GM19023 (cell line): ENCODE data around the gene MRPS6.

Source experiments
- ATAC-seq: cut with Tn5 transposase; IDR thresholded peaks from one replicate; pipeline ENCODE4 v1.9.1; 2021; ENCODE audit warnings: mild to moderate bottlenecking, moderate library complexity; ENCODE audit not compliant: unreplicated experiment

MRPS6 gene

DNA sequence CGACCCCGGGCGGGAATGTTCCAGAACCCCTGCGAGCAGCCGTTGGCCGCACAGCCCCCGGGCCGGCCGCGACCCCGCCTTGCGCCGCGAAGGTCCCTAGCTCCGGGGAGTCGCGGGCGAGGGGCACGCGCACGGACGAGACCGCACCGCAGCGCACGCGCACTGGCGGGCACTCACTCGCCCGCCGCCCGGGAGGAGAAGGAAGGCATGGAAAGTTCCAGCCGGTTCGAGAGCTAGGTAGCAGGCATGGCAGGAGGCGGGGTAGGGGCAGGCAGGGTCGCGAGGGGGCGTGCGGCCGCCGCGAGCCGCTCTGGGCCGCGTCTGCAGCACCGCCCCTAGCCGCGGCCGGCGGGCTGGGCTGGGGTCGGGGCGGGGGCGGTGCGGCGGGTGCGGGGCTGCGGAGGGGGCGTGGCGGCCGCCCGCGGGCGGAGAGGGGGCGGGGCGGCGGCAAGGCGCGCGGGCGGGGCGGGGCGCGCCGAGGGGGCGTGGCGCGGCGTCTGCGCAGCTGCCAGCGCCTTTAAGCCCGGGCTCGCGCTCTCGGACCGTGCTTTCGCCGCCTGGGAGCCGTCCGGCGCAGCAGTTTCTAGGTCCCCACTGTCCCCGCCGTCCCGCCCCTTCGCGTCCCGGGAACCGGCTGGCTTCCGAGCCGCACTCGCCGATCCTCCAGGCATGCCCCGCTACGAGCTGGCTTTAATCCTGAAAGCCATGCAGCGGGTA lies at the start of gene MRPS6, which contains the start of gene SLC5A3:
TSS of gene MRPS6 (plus strand) at position 547 of the 717 bp plus-strand sequence. CDS start at position 670, 123 bp downstream.
TSS of gene SLC5A3 (plus strand) at position 547 of the 717 bp plus-strand sequence. CDS start 21,621 bp downstream, outside the sequence.
- ATAC-seq: peak; percentile 78

DNA sequence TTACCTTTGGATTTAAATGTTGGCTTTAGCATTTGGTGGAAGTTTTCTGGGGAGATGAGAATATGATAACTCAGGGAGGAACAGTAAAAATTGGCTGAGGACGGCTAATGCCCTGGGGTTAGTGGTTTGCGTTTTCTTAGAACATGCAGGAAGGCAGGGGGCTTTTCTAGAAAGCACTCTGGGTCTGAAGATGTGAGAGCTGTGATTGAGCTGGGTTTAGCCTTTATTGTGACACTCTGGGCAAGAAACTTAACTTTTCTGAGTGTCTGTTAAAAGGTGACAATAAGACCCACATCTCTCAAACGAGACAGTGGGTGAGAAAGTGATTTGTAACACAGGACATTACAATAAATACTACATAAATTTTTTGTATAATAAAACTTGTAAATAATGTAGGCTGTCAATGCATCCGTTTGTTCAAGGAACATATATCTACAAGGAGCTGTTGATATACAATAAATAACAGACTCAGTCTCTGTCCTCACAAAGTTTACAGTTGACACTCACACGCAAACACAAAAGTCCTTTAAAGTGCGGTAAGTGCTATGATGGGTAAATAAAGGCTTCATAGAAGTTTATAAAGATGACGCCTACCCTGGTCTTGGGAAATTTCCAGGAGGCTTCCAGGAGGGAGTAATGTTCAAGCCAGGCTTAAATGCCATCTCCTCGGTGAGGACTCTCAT lies 49.5 kb upstream of the MRPS6 start:
- ATAC-seq: no peak

DNA sequence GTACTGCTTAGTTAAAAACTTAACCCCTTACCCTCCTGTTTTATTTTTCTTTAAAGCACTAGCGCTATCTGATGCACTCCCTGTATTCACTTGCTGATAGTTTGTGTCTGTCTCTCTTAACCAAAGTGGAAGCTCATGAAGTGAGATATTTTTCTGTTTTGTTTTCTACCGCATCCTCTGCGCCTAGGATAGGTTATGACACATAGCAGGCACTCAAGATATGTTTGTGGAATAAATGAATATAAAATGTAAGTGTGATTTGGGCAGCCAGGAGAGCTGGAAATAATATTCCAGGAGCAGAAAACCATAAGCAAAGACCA lies 49.0 kb upstream of the MRPS6 start:
- ATAC-seq: no peak

DNA sequence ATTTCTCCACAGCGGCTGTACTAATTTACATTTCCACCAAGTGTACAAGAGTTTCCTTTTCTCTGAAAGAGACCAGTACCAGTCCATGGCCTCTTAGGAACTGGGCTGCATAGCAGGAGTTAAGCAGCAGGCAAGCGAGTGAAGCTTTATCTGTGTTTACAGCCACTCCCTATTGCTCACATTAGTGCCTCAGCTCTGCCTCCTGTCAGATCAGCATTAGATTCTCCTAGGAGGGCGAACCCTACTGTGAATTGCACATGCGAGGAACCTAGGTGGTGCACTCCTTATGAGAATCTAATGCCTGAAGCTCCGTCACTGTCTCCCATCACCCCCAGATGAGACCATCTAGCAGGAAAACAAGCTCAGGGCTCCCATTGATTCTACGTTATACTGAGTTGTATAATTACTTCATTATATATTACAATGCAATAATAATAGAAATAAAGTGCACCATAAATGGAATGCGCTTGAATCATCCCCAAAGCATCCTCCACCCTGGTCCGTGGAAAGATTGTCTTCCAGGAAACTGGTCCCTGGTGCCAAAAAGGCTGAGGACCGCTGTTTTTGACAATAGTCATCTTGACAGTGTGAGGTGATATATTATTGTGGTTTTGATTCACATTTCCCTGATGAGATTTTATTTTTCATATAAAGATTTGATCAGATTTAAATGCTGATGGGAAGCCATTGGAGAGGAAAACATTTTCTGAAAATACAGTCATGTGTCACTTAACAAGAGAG lies 45.5 kb upstream of the MRPS6 start:
- no peak for ATAC-seq

DNA sequence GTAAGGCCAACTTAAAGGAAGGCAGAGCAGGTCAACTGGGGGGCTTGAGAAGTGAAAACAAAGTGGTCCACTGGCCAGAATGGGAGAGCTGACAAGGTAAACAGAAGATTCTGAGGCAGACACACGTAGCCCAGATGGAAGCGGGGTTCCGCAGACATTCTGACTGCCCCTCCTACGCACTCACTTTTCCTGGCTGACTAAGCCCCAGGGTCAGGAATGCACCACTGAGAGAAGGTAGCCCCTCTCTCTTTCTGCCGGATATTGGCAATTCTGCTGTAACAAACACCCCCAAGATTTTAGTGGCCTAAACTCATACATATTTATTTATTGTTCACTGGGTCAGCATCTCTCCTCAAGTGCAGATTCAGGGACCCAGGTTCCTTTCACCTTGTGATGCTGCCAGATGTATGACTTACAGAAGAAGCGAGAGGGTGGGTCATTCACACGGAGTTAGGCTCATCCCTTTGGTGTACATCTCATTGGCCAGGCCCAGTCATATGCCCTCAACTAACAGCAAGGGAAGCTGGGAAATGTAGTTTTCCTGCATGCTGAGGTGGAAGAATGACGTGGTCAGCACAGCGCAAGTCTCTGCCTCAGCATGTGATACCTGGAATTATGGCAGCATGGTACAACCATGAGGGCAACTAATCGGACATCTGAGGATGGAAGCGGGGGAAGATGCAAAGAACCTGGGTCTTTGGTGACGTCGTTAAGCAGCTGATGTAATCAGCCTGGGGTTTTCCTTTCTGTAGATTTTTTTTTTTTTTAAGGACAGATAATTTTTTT lies 43.4 kb upstream of the MRPS6 start:
- ATAC-seq: peak; percentile 92

DNA sequence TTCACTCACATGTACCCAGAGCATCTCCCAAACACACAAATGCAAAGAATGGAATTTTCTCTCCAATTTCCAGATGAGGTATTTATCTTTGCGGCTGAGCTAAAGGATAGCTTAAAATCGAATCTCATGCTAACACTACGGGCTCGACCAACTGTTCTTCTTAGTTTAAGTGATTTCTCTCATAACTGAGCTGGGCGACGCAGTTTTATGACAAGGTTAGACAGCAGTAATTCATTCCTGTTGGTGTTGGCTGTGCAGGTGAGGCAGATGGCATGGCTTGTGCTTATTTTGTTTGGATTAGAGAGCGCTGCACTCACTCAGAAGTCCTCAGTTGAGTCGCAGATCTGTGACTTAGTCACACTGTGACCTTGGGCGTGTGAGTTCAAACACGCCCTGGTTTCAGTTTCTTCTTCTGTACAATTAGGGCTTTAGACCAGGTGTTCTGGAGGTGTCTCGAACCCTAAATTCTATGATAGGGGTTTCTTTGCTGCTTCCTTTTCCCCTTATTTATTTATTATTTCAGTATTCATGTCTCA lies 41.5 kb upstream of the MRPS6 start:
- no peak for ATAC-seq

DNA sequence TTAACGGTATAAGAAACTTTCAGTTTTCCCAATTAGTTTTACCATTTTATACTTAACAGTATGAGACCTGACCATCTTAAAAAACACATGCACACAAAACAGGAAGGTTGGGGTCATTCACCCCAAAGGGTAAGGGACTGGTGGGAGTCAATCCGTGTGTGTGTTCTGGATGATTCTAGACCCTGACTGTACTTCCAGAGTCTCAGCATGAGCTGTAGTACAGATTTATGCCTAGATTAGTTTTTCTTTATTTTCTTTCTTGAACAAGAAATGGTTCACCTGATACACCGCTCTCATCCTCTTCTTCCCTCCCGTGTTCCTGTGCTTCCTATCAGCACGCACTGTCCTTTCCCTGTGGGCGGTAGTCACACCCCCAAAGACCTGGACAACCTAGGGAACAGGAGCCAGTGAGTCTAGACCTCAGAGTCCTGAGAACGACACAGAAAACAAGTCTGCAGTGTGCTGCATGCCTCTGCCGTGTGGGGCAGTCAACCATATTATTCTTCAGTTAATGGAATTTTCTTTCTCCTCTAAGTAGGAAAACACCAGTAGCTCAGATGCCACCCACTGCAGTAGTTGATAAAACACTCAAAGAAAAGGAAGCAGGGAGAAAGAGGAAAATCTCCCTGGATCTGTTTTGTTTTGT lies 38.9 kb upstream of the MRPS6 start:
- no peak for ATAC-seq

DNA sequence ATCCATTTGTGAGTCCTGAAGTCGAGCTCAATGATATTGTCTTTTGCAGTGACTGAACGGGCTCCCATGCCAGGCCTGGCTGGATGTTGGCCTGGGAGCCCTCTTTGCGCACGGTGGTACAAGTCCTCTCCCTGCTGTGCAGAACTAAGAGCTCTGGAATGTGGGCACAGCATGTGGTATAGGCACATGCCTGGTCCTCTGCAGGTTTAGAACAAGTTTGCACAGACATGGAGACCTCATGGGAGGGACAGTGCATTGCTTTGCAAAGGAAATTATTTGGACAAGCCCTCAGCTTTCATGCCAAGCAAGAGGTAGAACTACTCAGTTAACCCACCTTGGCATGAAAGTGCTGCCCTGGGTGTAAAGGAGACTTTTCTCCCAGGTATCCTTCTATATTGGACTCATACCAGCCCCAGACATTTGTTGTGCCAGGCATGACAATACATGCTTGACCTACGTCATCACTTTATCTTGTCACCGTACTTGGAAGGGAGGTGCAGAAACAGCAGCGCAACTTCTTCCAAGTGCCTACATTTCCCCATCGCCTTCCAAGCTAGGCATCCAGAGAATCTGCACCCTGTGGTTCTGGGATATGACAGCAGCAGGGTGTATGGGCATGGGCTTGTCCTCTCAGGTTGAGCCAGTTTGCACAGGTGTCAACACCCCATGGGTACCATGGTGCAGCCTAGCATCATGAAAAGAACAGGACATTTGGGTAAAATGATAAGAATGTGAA lies 37.6 kb upstream of the MRPS6 start:
- ATAC-seq: no peak

DNA sequence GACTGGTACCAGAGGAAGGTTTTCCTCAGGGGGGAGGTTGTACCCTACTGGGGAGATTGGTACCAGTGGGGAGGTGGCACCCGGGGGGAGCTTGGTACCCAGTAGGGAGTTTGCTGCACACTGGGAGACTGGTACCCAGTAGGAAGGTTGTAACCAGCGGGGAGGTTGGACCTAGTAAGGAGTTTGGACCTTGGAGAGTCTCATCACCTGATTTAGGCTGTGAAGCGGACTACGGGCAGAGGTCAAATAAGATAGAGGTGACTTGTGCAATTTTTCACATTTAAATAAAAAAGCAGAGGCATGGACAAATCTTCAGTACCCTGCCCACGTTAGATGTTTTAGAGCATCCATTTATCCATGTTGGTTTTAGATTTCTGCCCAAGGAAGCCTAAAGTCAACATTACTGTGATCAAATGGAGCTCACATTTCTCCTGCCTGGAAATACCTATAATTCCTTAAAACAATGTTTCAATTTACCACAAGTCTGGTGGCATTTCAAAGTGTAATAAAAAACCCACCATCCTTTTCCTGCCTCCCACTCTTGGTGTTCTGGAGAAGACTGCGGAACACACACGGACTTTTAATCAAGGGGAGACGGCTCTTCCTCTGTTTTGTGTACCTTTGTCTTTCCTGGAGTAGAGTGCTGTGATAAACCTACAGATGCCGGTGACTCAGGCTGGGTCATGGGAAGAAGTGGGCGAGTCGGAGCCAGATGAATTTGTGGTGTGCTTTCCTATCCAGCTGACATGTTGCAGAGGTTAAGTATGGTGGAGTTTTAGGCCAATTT lies 36.2 kb upstream of the MRPS6 start:
- no peak for ATAC-seq

DNA sequence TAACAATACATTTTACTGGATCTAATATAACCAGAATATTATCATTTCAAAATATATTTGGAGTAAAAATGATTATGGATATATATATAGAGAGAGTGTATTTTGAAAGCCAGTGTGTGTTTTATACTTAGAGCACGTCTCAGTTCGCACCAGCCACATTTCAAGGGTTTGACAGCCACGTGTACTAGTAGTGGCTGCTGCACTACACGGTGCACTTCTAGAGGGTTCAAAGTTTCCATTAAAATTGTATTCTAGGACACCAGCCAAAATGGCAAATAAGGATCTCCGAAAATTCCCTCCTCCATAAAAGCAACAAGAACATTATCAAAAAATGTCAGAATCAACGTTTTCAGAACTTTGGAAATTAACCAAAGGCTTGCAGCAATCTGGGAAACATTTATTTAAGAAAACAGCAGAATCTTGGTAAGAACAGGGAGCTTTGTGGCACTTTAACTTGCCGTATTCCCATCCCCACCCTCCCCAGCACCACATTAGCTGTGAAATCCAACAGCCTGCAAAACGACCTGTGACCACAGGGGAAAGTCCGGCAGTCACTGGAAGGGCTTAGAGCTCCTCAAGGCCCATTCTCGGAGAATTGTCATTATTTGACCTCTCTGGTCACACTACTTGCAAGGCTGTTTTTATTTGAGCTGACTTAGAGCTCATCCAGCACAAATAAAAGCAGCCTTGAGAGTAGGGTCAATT lies 33.5 kb upstream of the MRPS6 start:
- ATAC-seq: no peak

DNA sequence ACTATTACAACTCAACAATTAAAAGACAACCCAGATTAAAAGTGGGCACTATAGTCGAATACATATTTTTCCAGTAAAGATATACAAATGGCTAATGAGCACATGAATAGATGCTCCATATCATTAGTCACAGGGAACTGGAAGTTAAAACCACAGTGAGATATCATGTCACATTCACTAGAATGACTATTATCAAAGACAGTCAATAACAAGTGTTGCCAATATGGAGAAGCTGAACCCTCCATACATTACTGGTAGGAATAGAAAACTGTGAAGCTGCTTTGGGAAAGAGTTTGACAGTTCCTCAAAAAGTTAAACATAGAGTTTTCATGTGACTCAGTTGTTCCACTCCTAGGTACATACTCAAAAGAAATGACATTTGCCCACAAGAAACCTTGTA lies 30.6 kb upstream of the MRPS6 start:
- no peak for ATAC-seq

DNA sequence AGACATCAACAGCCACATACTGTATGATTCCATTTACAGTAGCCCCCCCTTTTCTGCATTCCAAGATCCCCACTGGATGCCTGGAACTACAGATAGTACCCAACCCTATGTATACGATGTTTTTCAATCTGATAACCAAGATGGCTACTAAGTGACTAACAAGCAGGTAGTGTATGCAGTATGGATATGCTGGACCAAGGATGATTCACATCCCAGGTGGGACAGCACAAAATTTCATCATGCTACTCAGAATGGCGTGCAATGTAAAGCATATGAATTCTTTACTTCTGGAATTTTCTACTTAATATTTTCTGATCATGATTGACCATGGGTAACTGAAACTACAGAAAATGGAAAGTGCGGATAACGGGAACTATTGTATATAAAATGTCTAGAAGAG lies 30.0 kb upstream of the MRPS6 start:
- no peak for ATAC-seq

DNA sequence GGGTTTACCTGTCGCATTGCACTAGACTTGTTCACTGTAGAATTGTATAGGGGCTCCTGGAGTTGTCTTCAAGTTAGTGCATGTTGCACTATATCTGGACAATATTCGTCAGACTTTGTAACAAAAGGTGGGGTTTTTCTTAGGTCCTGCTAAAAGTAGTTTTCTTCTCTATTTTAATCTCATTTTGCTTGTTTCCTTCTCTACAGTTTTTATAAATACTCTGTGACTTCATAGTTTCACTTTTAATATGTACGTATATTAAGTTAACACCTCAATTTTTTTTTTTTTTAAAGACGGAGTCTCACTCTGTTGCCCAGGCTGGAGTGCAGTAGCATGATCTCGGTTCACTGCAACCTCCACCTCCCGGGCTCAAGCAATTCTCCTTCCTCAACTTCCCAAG lies 26.5 kb upstream of the MRPS6 start:
- no peak for ATAC-seq

DNA sequence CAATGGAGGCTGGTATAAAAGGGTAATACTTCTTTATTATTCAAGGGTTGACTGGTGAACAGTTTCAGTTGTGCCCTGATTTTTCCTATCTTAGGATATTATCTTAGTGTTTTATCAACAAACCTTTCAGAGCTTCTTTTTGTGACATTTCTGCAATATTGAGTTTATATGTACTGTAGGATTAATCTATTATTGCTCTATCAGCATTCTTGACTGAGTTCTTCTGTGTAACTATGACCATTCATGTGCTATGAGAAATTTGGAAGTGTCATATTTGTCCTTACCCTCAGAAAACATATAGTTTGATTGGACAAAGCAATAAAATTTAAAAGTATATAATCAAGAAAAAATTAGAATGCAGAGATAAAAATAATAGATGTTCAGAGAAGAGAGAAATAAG lies 25.5 kb upstream of the MRPS6 start:
- ATAC-seq: no peak

DNA sequence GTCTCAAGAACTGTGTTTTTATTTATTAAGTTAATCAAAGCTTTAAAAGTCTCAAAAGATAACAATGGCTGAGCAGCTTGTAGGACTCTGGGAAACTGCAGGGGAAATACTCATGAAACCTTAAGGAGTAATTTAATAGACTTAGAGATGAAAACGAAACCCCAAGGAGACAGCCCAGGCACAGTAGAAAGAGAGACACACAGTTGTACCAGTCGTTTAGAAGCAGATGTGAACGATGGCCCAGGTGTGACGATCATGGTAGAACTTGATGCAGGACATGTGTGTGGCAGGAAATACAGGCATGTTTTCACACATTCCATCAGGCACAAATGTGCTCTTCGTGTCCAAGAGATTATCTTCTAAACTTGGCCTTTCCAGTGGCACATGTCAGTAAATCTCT lies 21.2 kb upstream of the MRPS6 start:
- ATAC-seq: no peak

DNA sequence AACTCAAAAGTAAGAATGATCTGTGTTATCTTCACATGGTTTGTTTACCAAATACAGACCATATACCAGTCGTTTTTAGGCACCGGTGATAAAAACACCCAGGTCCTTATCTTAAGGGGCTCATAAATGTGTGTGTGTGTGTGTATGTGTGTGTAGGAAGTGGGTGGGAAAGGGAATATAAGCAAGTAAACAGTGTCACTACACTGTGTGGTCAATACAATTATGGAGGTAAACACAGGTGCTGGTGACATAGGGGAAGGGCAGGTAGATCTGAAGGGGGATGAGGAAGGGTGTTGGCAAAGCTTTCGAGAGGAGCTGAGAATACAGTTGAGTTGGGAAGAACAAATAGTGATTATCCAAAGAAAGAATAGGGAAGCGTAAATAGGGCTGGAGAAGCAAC lies 19.1 kb upstream of the MRPS6 start:
- no peak for ATAC-seq

DNA sequence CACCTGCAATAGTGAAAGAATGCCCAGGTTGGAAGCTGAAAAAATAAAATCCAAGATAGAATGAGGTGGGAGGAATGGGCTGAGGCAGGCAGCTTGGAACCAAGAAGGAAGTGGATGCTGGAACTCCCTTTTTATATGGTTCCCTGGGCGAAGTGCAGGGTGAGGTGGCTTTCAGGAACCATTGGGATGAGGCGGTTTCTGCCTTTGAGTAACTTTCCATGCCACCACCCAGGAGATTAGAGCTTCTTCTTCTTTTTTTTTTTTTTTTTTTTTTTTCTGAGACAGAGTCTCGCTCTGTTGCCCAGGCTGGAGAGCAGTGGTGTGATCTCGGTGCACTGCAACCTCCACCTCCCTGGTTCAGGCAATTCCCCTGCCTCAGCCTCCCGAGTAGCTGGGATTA lies 17.8 kb upstream of the MRPS6 start:
- no peak for ATAC-seq

DNA sequence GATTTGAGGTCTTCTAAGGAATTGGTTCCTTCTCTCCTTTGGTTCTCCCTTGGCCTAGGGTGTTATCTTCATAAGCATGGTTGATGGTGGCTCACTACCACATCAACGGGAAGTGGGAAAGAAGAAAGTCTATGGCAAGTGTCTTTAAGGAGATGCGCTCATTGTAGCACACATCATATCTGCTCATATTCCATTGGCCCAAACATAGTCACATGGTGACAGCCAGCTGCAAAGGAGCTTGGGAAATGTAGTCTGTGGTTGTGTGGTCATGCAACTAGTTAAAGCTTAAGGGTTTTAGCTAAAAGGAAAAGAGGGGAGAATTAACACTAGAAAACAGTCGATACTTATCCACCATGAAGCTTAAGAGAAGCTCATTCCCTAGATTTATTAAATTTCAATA lies 11.4 kb upstream of the MRPS6 start:
- no peak for ATAC-seq
